A549 treated with GW870086 at 1 μM for 4 hours (cell line): ENCODE data around the gene METTL23. TPM values are rescaled to one million over a fixed set of nuclear protein-coding genes. Genes with fewer than 3 reads are reported as not detected.

ENCODE experiments used
- total RNA-seq: library from RNA; stranded (reverse); fragments of 200-300 nt; extraction: Qiagen RNA extraction; gene quantifications from 5 replicates; pipeline ENCODE4 v1.2.3, GENCODE V29; 2022; ENCODE audit warnings: low read depth

METTL23 gene
- 52.7 to 65.8 TPM (median 62.2 TPM) in 5 replicates for total RNA-seq

GRCh38 chr17:76726776-76727718 is at the start of gene METTL23:
TSS of gene METTL23 (plus strand) at chr17:76726839. CDS start at chr17:76729711, 2,872 bp downstream.

GRCh38 chr17:76710863-76711611 is 15.6 kb upstream of the METTL23 start, which contains the start of gene MXRA7:
TSS of gene MXRA7 (minus strand) at chr17:76710965. CDS start at chr17:76710946, 19 bp downstream.

GRCh38 chr17:76726231-76726775 is 336 bp upstream of the METTL23 start, which contains the start of gene JMJD6:
TSS of gene JMJD6 (minus strand) at chr17:76726606. CDS start at chr17:76726475, 131 bp downstream.

GRCh38 chr17:76737082-76737675 is 10.5 kb downstream of the METTL23 start, which contains the start of gene SRSF2:
TSS of gene SRSF2 (minus strand) at chr17:76737331. CDS start at chr17:76737160, 171 bp downstream.

GRCh38 chr17:76737676-76738467 is 11.2 kb downstream of the METTL23 start, which contains the start of gene MFSD11:
TSS of gene MFSD11 (plus strand) at chr17:76738119. CDS start at chr17:76738353, 234 bp downstream.

Other genes with a start within 250 kb of the METTL23 start
- gene RHBDF2, start 225.4 kb upstream of the METTL23 start, total RNA-seq = 52.4 to 67.1 TPM (median 60.7 TPM) in 5 replicates
- 0.56 to 1.6 TPM (median 1.0 TPM) in 5 replicates for gene CYGB, start 189.1 kb upstream of the METTL23 start, total RNA-seq
- gene PRCD, start 186.8 kb upstream of the METTL23 start, total RNA-seq = not detected in 5 replicates
- 0.10 to 0.67 TPM (median 0.47 TPM) in 5 replicates for gene ST6GALNAC2, start 141.0 kb upstream of the METTL23 start, total RNA-seq
- 0.06 to 0.54 TPM (median 0.49 TPM) in 3 of 5 replicates, not detected in the others for gene ST6GALNAC1, start 83.1 kb upstream of the METTL23 start, total RNA-seq
- gene MXRA7, start 15.9 kb upstream of the METTL23 start, total RNA-seq = 60.6 to 68.0 TPM (median 65.9 TPM) in 5 replicates
- gene JMJD6, start 233 bp upstream of the METTL23 start, total RNA-seq = 68.7 to 79.5 TPM (median 77.1 TPM) in 5 replicates
- gene SRSF2, start 10.5 kb downstream of the METTL23 start, total RNA-seq = 421 to 439 TPM (median 430 TPM) in 5 replicates
- gene MFSD11, start 11.3 kb downstream of the METTL23 start, total RNA-seq = 17.1 to 21.6 TPM (median 20.7 TPM) in 5 replicates
- gene MGAT5B, start 141.6 kb downstream of the METTL23 start, total RNA-seq = 18.4 to 26.0 TPM (median 23.0 TPM) in 5 replicates